Fibroblast of pulmonary artery (primary cell): Measurements from ENCODE around the gene TAC4.
A peak's percentile ranks its signal among the peaks of the same experiment; 100 is the strongest.

Experiments used
- DNase-seq: peaks from one replicate; pipeline ENCODE4 v3.0.0-alpha.2; 2010; ENCODE audit warnings: low read depth
- H3K4me3 ChIP-seq: replicated peaks from 2 replicates; pipeline ENCODE4 v1.5.1; 2011; ENCODE audit warnings: low read depth, mild to moderate bottlenecking, control low read depth, low read length, moderate library complexity
- CTCF ChIP-seq: IDR thresholded peaks from 2 replicates; pipeline ENCODE4 v1.5.1; 2011; ENCODE audit warnings: mild to moderate bottlenecking, control low read depth, low read length, inconsistent platforms; ENCODE audit errors: missing control alignments

Gene TAC4

DNA sequence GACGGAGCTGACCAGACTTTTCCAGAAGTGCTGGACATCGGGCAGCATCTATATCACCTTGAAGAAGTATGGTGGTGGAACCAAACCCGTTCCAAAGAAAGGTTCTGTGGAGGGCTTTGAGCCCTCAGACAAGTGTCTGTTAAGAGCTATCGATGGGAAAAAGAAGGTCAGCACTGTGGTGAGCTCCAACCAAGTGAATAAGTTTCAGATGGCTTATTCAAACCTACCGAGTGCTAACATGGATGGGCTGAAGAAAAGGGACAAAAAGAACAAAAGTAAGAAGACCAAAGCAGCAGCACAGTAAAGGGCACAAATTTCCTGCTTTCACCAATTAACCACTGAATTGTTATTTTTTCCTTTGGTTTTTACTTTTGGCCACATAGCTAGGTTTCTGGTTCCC is 52.5 kb downstream of the TAC4 start:
- no peak for DNase-seq
- TF ChIP-seq CTCF = no peak
- H3K4me3 ChIP-seq = no peak overlapping the region

- no peak overlapping the region for H3K4me3 ChIP-seq
- DNase-seq = no peak
- TF ChIP-seq CTCF = no peak
These were observed 54.6 kb downstream of the TAC4 start for GRCh38 chr17:49793309-49793708.

GRCh38 chr17:49789243-49789578 is 58.7 kb downstream of the TAC4 start:
- H3K4me3 ChIP-seq = peak overlapping the region; percentile 76
- TF ChIP-seq CTCF = no peak
- no peak for DNase-seq

GRCh38 chr17:49788478-49789242 is 59.2 kb downstream of the TAC4 start, which contains the start of gene KAT7:
Gene KAT7 (plus strand): TSS chr17:49788681. CDS start chr17:49788835, 154 bp downstream.
- peak; percentile 100 for DNase-seq
- no peak for TF ChIP-seq CTCF
- peak within 1 kb of the TSS; percentile 76 for H3K4me3 ChIP-seq
